NCI-H2029 treated with DMSO at 0.1 percent for 48 hours (cell line): ENCODE results near the gene KRT78.
"Not testable (repeated sequence)": the region's sequence is repeated elsewhere in the genome, so short reads cannot be mapped to it uniquely, and the experiment has no call there.

ENCODE experiments used
- DNase-seq: peaks from one replicate; lab custom pipeline; 2025; lab: John Stamatoyannopoulos, UW

KRT78 gene, protein sequence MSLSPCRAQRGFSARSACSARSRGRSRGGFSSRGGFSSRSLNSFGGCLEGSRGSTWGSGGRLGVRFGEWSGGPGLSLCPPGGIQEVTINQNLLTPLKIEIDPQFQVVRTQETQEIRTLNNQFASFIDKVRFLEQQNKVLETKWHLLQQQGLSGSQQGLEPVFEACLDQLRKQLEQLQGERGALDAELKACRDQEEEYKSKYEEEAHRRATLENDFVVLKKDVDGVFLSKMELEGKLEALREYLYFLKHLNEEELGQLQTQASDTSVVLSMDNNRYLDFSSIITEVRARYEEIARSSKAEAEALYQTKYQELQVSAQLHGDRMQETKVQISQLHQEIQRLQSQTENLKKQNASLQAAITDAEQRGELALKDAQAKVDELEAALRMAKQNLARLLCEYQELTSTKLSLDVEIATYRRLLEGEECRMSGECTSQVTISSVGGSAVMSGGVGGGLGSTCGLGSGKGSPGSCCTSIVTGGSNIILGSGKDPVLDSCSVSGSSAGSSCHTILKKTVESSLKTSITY

DNA sequence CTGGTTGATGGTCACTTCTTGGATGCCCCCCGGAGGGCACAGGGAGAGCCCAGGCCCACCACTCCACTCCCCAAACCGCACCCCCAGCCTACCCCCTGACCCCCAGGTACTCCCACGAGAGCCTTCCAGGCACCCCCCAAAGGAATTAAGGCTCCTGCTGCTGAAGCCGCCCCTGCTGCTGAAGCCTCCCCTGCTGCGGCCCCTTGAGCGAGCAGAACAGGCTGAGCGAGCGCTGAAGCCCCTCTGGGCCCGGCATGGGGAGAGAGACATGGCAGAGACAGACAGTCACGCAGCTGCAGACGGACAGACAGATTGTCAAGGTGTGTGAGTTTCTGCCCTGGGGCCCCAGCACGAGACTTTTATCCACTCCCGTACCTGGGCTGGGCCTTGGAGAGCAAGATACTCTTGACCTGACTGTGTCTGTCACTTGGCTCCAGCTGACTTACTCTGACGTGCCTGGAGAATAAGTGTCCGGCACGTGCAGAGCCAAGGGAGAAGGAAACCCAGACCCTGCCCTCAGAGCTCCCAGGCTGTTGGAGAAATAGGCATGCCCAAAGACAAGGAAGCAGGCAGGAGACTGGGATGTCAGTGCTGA, at the start of gene KRT78:
TSS of gene KRT78 (minus strand) at position 334 of the 595 bp plus-strand sequence. CDS start at position 270, 64 bp downstream.
- DNase-seq = no peak

GRCh38 chr12:52896190-52897100, 47.7 kb upstream of the KRT78 start:
- DNase-seq = peak; percentile 15

GRCh38 chr12:52895726-52896189, 47.0 kb upstream of the KRT78 start:
- DNase-seq = peak; percentile 91

- no peak for DNase-seq
These were observed 44.2 kb upstream of the KRT78 start for GRCh38 chr12:52892974-52893373.

- no peak for DNase-seq
These were observed 43.5 kb upstream of the KRT78 start for GRCh38 chr12:52892207-52892852.

DNA sequence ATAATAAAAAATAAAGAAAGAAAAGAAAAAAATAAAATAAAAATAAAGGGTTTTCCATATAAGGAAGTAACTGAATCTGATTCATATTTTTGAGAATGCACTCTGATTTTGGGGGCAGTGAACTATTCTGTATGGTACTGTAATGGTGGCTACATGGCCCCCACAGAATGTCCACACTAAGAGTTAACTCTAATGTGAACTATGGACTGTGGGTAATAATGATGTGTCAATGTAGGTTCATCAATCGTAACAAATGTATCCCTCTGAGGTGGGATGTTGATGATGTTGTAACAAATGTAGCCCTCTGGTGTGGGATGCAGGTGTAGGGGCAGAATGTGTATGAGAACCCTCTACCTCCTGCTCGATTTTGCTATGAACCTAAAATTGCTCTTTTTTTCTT, 42.2 kb upstream of the KRT78 start:
- no peak for DNase-seq

DNA sequence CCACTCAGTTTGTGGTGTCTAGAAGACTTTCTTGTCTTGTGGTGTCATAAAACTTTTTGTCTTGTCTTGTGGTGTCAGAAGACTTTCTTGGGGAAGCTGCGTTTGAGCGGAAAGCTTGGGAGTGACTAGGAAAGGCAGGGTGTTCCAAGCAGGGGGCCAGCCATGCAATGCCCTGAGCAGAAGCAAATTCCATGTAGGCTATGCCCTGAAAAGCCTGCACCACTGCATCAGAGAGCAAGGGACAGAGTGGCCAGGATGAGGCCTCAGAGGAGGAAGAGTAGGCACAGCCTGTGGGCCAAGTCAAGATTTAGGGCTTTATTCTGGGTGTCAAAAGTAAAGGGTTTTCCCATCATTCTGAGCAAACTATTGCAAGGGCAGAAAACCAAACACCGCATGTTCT, 41.6 kb upstream of the KRT78 start:
- DNase-seq = no peak

- DNase-seq = peak; percentile 58
These were observed 35.9 kb upstream of the KRT78 start for GRCh38 chr12:52884526-52885293.

GRCh38 chr12:52880499-52880898, 31.7 kb upstream of the KRT78 start:
- DNase-seq = not testable (repeated sequence)

- DNase-seq = peak; percentile 77
These were observed 30.9 kb upstream of the KRT78 start for GRCh38 chr12:52879394-52880351.

DNA sequence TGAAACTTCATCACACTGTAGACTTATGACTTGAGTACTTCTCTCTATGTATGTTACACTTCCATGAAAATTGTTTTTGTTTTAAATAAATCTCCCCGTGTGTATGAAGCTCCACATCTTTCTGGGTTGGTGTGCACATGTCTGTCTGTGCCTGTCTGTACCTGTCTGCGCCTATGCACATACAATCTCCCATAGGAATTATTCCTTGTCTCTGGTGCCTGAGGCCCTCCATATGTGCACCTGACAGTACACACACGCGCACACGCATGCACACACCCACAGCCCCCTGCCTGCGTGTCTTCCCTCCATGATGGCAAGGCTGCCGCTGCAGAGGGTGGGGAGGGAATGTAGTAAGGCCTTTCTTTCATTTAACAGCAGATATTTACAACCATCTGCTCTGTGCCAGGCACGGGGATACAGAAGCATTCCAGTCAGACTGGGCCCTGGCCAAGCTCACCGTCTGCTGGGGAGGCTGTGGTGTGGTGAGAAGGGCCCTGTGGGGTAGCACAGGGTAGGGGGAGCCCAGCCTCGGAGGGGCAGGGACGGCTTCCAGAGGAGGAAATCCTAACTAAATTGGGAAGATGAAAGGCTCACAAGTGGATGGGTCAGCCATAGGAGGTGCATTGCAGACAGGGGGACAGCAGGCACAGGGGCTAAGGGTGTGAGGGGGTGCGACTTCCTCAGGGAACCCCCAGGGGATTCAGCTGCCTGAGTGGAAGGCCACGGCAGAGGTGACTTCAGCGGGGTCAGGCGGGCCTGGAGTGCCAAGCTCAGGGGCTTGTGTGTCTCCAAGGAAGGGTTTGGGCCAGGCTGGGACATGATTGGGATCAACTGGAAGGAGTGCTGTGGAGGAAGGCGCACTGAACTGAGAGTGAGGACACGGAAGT, 30.0 kb upstream of the KRT78 start:
- no peak for DNase-seq

DNA sequence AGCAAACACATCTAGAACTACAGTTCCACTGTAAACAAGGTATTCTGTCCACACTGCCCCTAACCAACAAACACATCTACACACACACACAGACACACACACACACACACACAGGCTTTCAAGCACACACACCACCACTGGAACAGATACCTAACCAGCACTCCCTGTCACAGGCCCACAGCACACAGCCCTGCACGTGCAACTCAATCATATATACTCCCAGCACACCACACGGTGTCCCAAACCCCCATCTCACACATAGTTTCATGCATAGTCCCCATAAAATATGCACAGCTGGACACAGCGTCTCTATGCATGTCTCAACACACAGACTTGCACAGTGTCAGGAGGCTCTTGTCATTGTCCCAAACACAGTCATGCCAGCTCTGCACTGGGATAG, 28.4 kb upstream of the KRT78 start:
- no peak for DNase-seq

GRCh38 chr12:52876372-52876771, 27.6 kb upstream of the KRT78 start:
- peak; percentile 80 for DNase-seq

GRCh38 chr12:52874573-52875435, 26.0 kb upstream of the KRT78 start:
- DNase-seq = no peak

GRCh38 chr12:52873832-52874572, 25.2 kb upstream of the KRT78 start:
- no peak for DNase-seq

GRCh38 chr12:52873513-52873831, 24.7 kb upstream of the KRT78 start:
- peak; percentile 51 for DNase-seq
